ENCODE results near the gene ZNF70. TPM values are rescaled to one million over a fixed set of nuclear protein-coding genes. Genes with fewer than 3 reads are reported as not detected.
"Not testable (repeated sequence)": the region's sequence is repeated elsewhere in the genome, so short reads cannot be mapped to it uniquely, and the experiment has no call there.

ZNF70 gene
- total RNA-seq, 1 experiment from 2014 or later = 9.7 TPM

DNA sequence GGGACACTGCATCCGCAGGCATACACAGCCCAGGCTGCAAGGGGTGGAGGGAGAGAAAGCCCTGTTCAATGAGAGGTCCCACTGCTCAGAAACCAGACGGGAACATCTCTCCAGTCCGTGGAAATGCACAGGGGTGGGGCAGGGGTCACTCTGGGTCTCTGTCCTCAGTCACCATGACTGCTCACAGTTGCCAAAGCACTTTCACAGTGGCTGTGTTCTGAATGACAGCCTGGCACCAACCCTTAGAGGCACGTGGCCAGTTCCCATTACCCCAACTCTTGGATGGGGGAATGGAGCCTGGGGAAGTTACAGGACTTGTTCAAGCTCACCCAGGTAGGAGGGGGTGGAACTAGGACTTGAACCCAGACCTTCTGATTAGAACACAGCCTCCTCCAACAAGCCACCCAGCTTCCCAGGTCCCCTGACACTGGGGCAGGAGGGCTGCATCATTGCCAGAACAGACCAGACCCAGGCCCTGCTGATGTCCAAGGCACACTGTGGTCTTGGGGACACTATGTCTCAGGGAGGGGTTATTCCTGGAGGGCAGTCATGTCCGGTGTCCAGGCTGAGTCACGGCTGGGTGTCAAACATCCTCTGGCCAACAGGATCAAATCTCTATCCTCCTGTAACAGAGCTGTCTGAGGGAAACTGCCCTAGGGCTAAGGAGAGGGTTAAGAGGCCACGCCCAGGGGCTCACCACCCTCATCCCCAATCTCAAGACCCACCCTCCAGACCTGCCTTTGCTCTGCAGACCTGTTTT, 8.2 kb downstream of the ZNF70 start:
- H3K36me3 ChIP-seq (ENCODE audit: insufficient read depth, low read length, poor library complexity, severe bottlenecking) = peaks cover 34% of the 10 kb centered on the region
- H3K27ac ChIP-seq (ENCODE audit: low read depth, low read length, poor library complexity, severe bottlenecking) = no peak overlapping the region
- no peaks in the 10 kb centered on the region for H3K4me1 ChIP-seq (ENCODE audit: insufficient read depth, low read length, poor library complexity, severe bottlenecking)
- DNase-seq (ENCODE audit: low spot score) = no peak
- TF ChIP-seq, protein P1, sequence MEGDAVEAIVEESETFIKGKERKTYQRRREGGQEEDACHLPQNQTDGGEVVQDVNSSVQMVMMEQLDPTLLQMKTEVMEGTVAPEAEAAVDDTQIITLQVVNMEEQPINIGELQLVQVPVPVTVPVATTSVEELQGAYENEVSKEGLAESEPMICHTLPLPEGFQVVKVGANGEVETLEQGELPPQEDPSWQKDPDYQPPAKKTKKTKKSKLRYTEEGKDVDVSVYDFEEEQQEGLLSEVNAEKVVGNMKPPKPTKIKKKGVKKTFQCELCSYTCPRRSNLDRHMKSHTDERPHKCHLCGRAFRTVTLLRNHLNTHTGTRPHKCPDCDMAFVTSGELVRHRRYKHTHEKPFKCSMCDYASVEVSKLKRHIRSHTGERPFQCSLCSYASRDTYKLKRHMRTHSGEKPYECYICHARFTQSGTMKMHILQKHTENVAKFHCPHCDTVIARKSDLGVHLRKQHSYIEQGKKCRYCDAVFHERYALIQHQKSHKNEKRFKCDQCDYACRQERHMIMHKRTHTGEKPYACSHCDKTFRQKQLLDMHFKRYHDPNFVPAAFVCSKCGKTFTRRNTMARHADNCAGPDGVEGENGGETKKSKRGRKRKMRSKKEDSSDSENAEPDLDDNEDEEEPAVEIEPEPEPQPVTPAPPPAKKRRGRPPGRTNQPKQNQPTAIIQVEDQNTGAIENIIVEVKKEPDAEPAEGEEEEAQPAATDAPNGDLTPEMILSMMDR (conservative IDR thresholded peaks at IDR 0.05; ENCODE audit: low read depth, low read length) = no peak
- TF ChIP-seq EZH2 (IDR thresholded peaks at IDR 0.05; ENCODE audit: borderline replicate concordance, low read depth, low read length, poor library complexity, severe bottlenecking) = no peak
- H3K9me3 ChIP-seq (ENCODE audit: low read depth, low read length, poor library complexity, severe bottlenecking) = no peaks in the 10 kb centered on the region
- no peak overlapping the region for H3K4me3 ChIP-seq (ENCODE audit: low read depth, low read length, poor library complexity, severe bottlenecking)
- ChIA-PET POLR2A (ENCODE audit: low non-redundant PET) (no interaction called here), CTCF (interaction anchor here (0.6 kb wide), 1 partner anchor 580 kb away, joined by 5 read pairs; no protein-coding TSS in a partner anchor)
- no peaks in the 10 kb centered on the region for H3K27me3 ChIP-seq (replicated peaks; ENCODE audit: insufficient read depth, low read depth, low read length, poor library complexity)
- intact Hi-C loops (cut with micrococcal nuclease; ENCODE audit: unreplicated experiment) = no loop called here
- no TSS peak for BruUV-seq (replicated peaks)

DNA sequence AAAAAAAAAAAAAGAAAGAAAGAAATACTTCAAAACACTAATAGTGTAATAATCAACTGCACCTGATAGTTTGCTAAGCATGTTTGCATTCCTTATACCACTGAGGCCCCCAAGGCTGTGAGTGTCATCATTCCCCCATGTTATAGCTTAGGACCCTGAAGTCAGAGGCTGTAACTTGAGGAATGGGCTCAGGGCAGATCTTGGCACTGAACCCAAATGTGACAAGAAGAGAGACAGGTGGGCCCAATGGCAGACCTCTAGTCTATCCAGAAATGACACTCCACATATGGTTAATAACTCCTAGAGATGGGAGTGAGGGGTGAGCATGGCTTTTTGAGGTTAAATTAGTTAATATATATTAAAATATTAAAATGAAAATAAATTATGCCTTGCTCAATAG, 13.2 kb downstream of the ZNF70 start:
- H3K9me3 ChIP-seq (ENCODE audit: low read depth, low read length, poor library complexity, severe bottlenecking) = no peaks in the 10 kb centered on the region
- no peak for DNase-seq (ENCODE audit: low spot score)
- ChIA-PET CTCF (interaction anchor here (0.7 kb wide), 1 partner anchor 111 kb away, joined by 4 read pairs; no protein-coding TSS in a partner anchor), POLR2A (ENCODE audit: low non-redundant PET) (no interaction called here)
- BruUV-seq (replicated peaks) = no TSS peak
- no peaks in the 10 kb centered on the region for H3K4me1 ChIP-seq (ENCODE audit: insufficient read depth, low read length, poor library complexity, severe bottlenecking)
- TF ChIP-seq, protein P1 (conservative IDR thresholded peaks at IDR 0.05; ENCODE audit: low read depth, low read length) = no peak
- no peak for TF ChIP-seq EZH2 (IDR thresholded peaks at IDR 0.05; ENCODE audit: borderline replicate concordance, low read depth, low read length, poor library complexity, severe bottlenecking)
- H3K27ac ChIP-seq (ENCODE audit: low read depth, low read length, poor library complexity, severe bottlenecking) = no peak overlapping the region
- H3K27me3 ChIP-seq (replicated peaks; ENCODE audit: insufficient read depth, low read depth, low read length, poor library complexity) = no peaks in the 10 kb centered on the region
- peaks cover 8% of the 10 kb centered on the region for H3K36me3 ChIP-seq (ENCODE audit: insufficient read depth, low read length, poor library complexity, severe bottlenecking)
- no peak overlapping the region for H3K4me3 ChIP-seq (ENCODE audit: low read depth, low read length, poor library complexity, severe bottlenecking)
- intact Hi-C loops (cut with micrococcal nuclease; ENCODE audit: unreplicated experiment) = no loop called here

DNA sequence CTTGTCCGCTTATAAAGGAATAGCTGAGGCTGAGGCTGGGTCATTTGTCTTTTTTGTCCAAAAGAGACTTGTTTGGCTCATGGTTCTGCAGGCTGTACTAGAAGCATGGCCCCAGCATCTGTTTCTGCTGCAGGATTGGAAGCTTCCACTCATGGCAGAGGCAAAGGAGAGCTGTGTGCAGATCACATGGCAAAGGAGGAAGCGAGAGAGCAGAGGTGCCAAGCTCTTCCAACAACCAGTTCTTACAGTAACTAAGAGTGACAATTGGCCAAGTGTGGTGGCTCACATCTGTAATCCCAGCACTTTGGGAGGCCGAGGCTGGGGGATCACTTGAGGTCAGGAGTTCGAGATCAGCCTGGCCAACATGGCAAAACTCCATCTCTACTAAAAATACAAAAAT, 22.8 kb downstream of the ZNF70 start:
- CTCF ChIA-PET; H3K36me3 ChIP-seq (ENCODE audit: insufficient read depth, low read length, poor library complexity, severe bottlenecking); H3K4me3 ChIP-seq (ENCODE audit: low read depth, low read length, poor library complexity, severe bottlenecking); H3K9me3 ChIP-seq (ENCODE audit: low read depth, low read length, poor library complexity, severe bottlenecking); BruUV-seq (replicated peaks); H3K27ac ChIP-seq (ENCODE audit: low read depth, low read length, poor library complexity, severe bottlenecking); H3K27me3 ChIP-seq (replicated peaks; ENCODE audit: insufficient read depth, low read depth, low read length, poor library complexity); POLR2A ChIA-PET (ENCODE audit: low non-redundant PET); DNase-seq (ENCODE audit: low spot score); H3K4me1 ChIP-seq (ENCODE audit: insufficient read depth, low read length, poor library complexity, severe bottlenecking); intact Hi-C loops (cut with micrococcal nuclease; ENCODE audit: unreplicated experiment): not testable (repeated sequence)

DNA sequence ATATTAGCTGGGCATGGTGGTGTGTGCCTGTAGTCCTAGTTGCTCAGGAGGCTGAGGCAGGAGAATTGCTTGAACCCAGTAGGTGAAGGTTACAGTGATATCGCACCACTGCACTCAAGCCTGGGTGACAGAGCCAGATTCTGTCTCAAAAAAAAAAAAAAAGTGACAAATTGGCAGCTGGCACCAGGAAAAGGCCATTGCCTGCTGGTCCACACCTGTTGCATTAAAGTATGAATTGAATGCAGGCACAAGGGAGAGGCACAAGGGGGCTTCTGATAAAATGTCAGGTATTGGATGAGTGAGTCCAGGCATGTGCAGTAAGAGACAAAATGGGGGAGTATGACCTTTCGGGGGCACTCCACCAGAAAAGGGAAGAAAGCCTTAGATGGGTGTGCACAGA, 28.2 kb downstream of the ZNF70 start:
- POLR2A ChIA-PET (ENCODE audit: low non-redundant PET) = no interaction called here
- no peak for DNase-seq (ENCODE audit: low spot score)
- Histone ChIP-seq H3K4me3 (ENCODE audit: low read depth, low read length, poor library complexity, severe bottlenecking) (no peak overlapping the region), H3K4me1 (ENCODE audit: insufficient read depth, low read length, poor library complexity, severe bottlenecking) (no peaks in the 10 kb centered on the region), H3K27ac (ENCODE audit: low read depth, low read length, poor library complexity, severe bottlenecking) (no peak overlapping the region), H3K9me3 (ENCODE audit: low read depth, low read length, poor library complexity, severe bottlenecking) (no peaks in the 10 kb centered on the region), H3K36me3 (ENCODE audit: insufficient read depth, low read length, poor library complexity, severe bottlenecking) (no peaks in the 10 kb centered on the region), H3K27me3 (replicated peaks; ENCODE audit: insufficient read depth, low read depth, low read length, poor library complexity) (no peaks in the 10 kb centered on the region)
- CTCF ChIA-PET = no interaction called here
- no TSS peak for BruUV-seq (replicated peaks)
- intact Hi-C loops (cut with micrococcal nuclease; ENCODE audit: unreplicated experiment) = no loop called here
- TF ChIP-seq, protein P1 (conservative IDR thresholded peaks at IDR 0.05; ENCODE audit: low read depth, low read length) = no peak

Measured in A673 (cell line).